Keratinocyte (primary cell): ENCODE measurements around the gene CYP1A2. TPM values are rescaled to one million over a fixed set of nuclear protein-coding genes. Genes with fewer than 3 reads are reported as not detected.

Experiments
- DNase-seq: peaks from one replicate; pipeline ENCODE4 v3.0.0-alpha.2; 2011; ENCODE audit warnings: low read depth, missing footprints, low spot score
- FAIRE-seq: peaks from 2 replicates; lab custom pipeline; 2011; peaks lifted over from hg19 to GRCh38; lab: Jason Lieb, UNC
- H2AFZ ChIP-seq: 2 replicates; pipeline ENCODE4 v1.6.0; 2012; ENCODE audit warnings: low read length, control low read depth, inconsistent platforms; ENCODE audit not compliant: control insufficient read depth
- H3K27ac ChIP-seq: 2 replicates; pipeline ENCODE4 v1.5.1; 2011; ENCODE audit warnings: low read length; ENCODE audit not compliant: control insufficient read depth, insufficient read depth
- H3K27me3 ChIP-seq: 3 replicates; pipeline ENCODE4 v1.6.0; 2011; ENCODE audit warnings: low read length; ENCODE audit not compliant: control insufficient read depth, insufficient read depth; ENCODE audit errors: extremely low read depth
- H3K36me3 ChIP-seq, 2 experiments: 2 replicates in 1 of 2; 3 replicates in 1 of 2; pipeline ENCODE4 v1.5.1; 2011; ENCODE audit warnings: low read length in 2 of 2, mild to moderate bottlenecking in 1 of 2; ENCODE audit not compliant: control insufficient read depth in 2 of 2, insufficient read depth in 2 of 2; ENCODE audit errors: extremely low read depth in 1 of 2
- H3K4me1 ChIP-seq: 3 replicates; pipeline ENCODE4 v1.5.1; 2011; ENCODE audit warnings: low read length; ENCODE audit not compliant: control insufficient read depth, insufficient read depth; ENCODE audit errors: extremely low read depth
- H3K4me2 ChIP-seq: 3 replicates; pipeline ENCODE4 v1.6.0; 2011; ENCODE audit warnings: low read depth, low read length; ENCODE audit not compliant: control insufficient read depth, insufficient read depth; ENCODE audit errors: extremely low read depth
- H3K4me3 ChIP-seq, 3 experiments: fragments of 200-600 bp in 1 of 3; sonication (generic) in 1 of 3; 2 replicates in 2 of 3; 3 replicates in 1 of 3; pipeline ENCODE4 v1.5.1; 2011 to 2016; ENCODE audit warnings: low read length in 3 of 3, mild to moderate bottlenecking in 3 of 3, control low read depth in 2 of 3, inconsistent platforms in 1 of 3, low read depth in 1 of 3, mixed read lengths in 1 of 3, mixed run types in 1 of 3, moderate library complexity in 1 of 3; ENCODE audit not compliant: control insufficient read depth in 2 of 3, insufficient read depth in 2 of 3; ENCODE audit errors: extremely low read depth in 1 of 3
- H3K79me2 ChIP-seq: 2 replicates; pipeline ENCODE4 v1.6.0; 2012; ENCODE audit warnings: low read length; ENCODE audit not compliant: control insufficient read depth, insufficient read depth
- H3K9ac ChIP-seq: 3 replicates; pipeline ENCODE4 v1.6.0; 2011; ENCODE audit warnings: low read length; ENCODE audit not compliant: control insufficient read depth, insufficient read depth; ENCODE audit errors: extremely low read depth
- H3K9me1 ChIP-seq: 3 replicates; pipeline ENCODE4 v1.6.0; 2011; ENCODE audit warnings: low read length; ENCODE audit not compliant: control insufficient read depth, insufficient read depth; ENCODE audit errors: extremely low read depth
- H3K9me3 ChIP-seq: 2 replicates; pipeline ENCODE4 v1.5.1; 2012; ENCODE audit warnings: low read depth, low read length; ENCODE audit not compliant: control insufficient read depth
- H4K20me1 ChIP-seq: 3 replicates; pipeline ENCODE4 v1.6.0; 2011; ENCODE audit warnings: low read length; ENCODE audit not compliant: control insufficient read depth, insufficient read depth; ENCODE audit errors: extremely low read depth
- CTCF ChIP-seq, 3 experiments: IDR thresholded peaks in 1 of 3; conservative IDR thresholded peaks in 1 of 3; optimal IDR thresholded peaks in 1 of 3; 2 replicates in 2 of 3; 3 replicates in 1 of 3; pipeline versions ENCODE3 to v1.5.1; 2011; ENCODE audit warnings: low read length in 3 of 3, mild to moderate bottlenecking in 3 of 3, moderate library complexity in 2 of 3, control low read depth in 1 of 3, inconsistent platforms in 1 of 3; ENCODE audit not compliant: insufficient read depth in 2 of 3; ENCODE audit errors: extremely low read depth in 1 of 3
- EZH2 ChIP-seq: IDR thresholded peaks from one replicate; pipeline ENCODE4 v1.6.1; 2012; ENCODE audit warnings: inconsistent platforms, mild to moderate bottlenecking, low read length, moderate library complexity
- dilution Hi-C: fragments of 300-500 bp; cut with MboI; formaldehyde crosslinking; loops from one replicate; pipeline ENCODE4 v1.7.0; 2020; ENCODE audit warnings: low sequenced_read_pairs; ENCODE audit not compliant: extremely low pct_ligation_motif_present
- polyA plus RNA-seq, 5 experiments: library from polyadenylated mRNA; depleted of rRNA in 3 of 5; stranded (reverse) in 3 of 5; stranded (forward) in 1 of 5; unstranded in 1 of 5; fragments of >200 nt; gene quantifications; 1 replicate in 1 of 5; 2 replicates in 3 of 5; 3 replicates in 1 of 5; pipeline versions ENCODE4 v1.2.1 to v1.2.3, GENCODE V29; 2011 to 2012; ENCODE audit warnings: missing spikeins in 2 of 5, low read depth in 1 of 5, low replicate concordance in 1 of 5

CYP1A2 gene
- polyA plus RNA-seq, 1 donor (not counting 4 experiments of a cell fraction or from before 2014, with no cell fraction given) = 0.04 TPM

- Histone ChIP-seq H3K9ac (no peak overlapping the region), H4K20me1 (no peaks in the 10 kb centered on the region), H3K27me3 (no peaks in the 10 kb centered on the region), H3K36me3 (no peaks in the 10 kb centered on the region), H3K9me3 (no peaks in the 10 kb centered on the region), H2AFZ (no peak overlapping the region), H3K27ac (no peak overlapping the region), H3K9me1 (no peaks in the 10 kb centered on the region), H3K79me2 (no peaks in the 10 kb centered on the region), H3K4me3 (no peak overlapping the region), H3K4me1 (no peaks in the 10 kb centered on the region), H3K4me2 (no peak overlapping the region)
- TF ChIP-seq CTCF (optimal IDR thresholded peaks at IDR 0.05 in 1 of 3, IDR thresholded peaks at IDR 0.05 in 1 of 3, conservative IDR thresholded peaks at IDR 0.05 in 1 of 3; ENCODE audit: extremely low read depth in 1 of 3, insufficient read depth in 2 of 3, low read length in 3 of 3) (no peak), EZH2 (no peak)
- no peak for DNase-seq
- no peak for FAIRE-seq
- dilution Hi-C loops = no loop called here
These were observed 36.3 kb upstream of the CYP1A2 start for GRCh38 chr15:74712311-74712710.

- Histone ChIP-seq H4K20me1 (no peaks in the 10 kb centered on the region), H3K9me3 (no peaks in the 10 kb centered on the region), H3K4me2 (no peak overlapping the region), H3K4me3 (no peak overlapping the region), H3K79me2 (no peaks in the 10 kb centered on the region), H3K27me3 (no peaks in the 10 kb centered on the region), H3K27ac (no peak overlapping the region), H2AFZ (no peak overlapping the region), H3K36me3 (no peaks in the 10 kb centered on the region), H3K9me1 (no peaks in the 10 kb centered on the region), H3K9ac (no peak overlapping the region), H3K4me1 (no peaks in the 10 kb centered on the region)
- dilution Hi-C loops = no loop called here
- FAIRE-seq (no peak), DNase-seq (no peak)
- TF ChIP-seq CTCF (optimal IDR thresholded peaks at IDR 0.05 in 1 of 3, IDR thresholded peaks at IDR 0.05 in 1 of 3, conservative IDR thresholded peaks at IDR 0.05 in 1 of 3; ENCODE audit: extremely low read depth in 1 of 3, insufficient read depth in 2 of 3, low read length in 3 of 3) = no peak
- TF ChIP-seq EZH2 = no peak
These were observed 32.0 kb upstream of the CYP1A2 start for GRCh38 chr15:74716651-74717050.
